ENCODE data around the gene HS6ST3.

Gene HS6ST3

DNA sequence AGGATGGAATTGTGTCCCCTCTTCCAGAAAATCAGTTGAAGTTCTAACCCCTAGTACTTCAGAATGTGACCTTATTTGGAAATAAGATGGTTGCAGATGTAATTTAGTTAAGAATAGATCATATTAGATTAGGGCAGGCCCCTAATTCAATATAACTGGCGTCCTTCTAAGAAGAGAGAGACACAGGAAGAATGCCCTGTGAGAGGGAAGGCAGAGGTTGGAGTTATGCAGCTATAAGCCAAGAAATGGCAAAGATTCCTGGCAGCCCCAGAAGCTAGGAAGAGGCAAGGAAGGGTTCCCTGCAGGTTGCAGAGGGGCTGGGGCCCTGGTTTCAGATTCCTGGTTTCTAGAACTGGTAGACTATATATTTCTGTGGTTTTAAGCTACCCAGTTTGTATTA, 30.0 kb downstream of the HS6ST3 start:
- no peak for DNase-seq
- TF ChIP-seq GATA1 (IDR thresholded peaks at IDR 0.05; ENCODE audit: low read depth, low read length) = no peak
- TF ChIP-seq POLR2A (IDR thresholded peaks at IDR 0.05; ENCODE audit: low read length) = no peak

DNA sequence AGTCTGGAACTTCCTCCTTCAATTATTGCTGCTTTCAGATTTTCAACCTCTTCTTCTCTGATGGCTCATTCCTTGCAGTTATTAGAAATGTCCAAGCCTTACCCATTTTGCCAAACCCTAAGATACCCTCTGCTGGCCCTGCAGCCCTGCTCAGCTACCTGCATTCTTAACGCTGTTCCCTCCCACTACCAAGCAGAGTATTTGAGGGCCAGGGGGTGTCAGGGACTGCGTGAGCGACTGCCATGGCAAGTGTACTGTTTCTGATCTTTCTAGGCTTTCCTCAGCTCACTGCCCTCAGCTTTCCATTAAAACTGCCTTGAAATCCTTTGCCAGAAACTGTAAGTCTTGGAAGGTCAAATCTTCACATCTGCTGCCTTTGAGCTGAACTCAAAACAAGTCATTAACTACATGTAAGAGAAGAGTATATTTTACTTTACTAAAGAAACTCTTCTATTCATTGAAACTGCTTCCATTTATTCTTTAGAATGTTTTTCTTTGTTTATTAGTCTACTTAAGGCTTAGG, 41.0 kb downstream of the HS6ST3 start:
- TF ChIP-seq POLR2A (IDR thresholded peaks at IDR 0.05; ENCODE audit: low read length) (no peak), GATA1 (IDR thresholded peaks at IDR 0.05; ENCODE audit: low read depth, low read length) (no peak)
- DNase-seq = no peak

DNA sequence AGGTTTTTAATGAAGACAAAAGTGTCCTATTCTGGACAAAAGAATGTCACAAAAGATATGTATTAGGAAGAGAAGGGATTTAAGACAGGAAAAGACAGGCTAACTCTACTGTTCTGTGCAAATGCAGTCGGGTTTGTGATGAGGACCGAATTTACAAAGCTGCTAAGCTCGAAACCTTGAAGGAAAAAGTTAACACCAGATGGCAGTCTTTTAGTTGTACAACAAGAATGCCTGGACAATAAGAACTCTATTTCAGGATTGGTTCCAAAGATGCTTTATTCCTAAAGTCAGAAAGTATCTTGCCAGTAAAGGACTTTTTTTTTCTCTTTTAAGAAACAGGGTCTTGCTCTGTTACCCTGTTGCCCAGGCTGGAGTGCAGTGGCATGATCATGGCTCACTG, 51.1 kb downstream of the HS6ST3 start:
- no peak for TF ChIP-seq POLR2A (IDR thresholded peaks at IDR 0.05; ENCODE audit: low read length)
- TF ChIP-seq GATA1 (IDR thresholded peaks at IDR 0.05; ENCODE audit: low read depth, low read length) = no peak
- DNase-seq = peak in 1 of 2 experiments; percentile 5

- DNase-seq = no peak
- TF ChIP-seq GATA1 (IDR thresholded peaks at IDR 0.05; ENCODE audit: low read depth, low read length) (no peak), POLR2A (IDR thresholded peaks at IDR 0.05; ENCODE audit: low read length) (no peak)
Measured at GRCh38 chr13:96159725-96160124, 69.8 kb downstream of the HS6ST3 start.

DNA sequence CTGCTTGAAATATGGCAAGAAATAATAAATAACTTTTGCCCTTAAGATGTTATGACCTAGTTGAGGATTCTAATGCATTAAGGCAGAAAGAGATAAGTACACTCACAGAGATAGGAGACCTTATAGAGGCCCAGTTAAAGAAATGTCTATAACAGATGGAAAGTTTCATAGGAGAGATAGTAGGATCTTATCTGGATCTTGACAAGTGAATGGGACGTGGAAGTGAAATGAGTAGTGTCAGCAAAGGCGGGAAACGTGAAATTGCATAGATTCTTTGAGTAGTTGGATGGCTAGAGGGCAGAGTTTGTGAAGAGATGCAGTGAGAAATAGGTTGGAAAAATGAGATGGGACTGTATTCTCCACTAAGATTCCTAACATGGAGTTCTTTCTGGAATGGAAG, 71.2 kb downstream of the HS6ST3 start:
- DNase-seq = no peak
- TF ChIP-seq POLR2A (IDR thresholded peaks at IDR 0.05; ENCODE audit: low read length) = no peak
- TF ChIP-seq GATA1 (IDR thresholded peaks at IDR 0.05; ENCODE audit: low read depth, low read length) = no peak

DNA sequence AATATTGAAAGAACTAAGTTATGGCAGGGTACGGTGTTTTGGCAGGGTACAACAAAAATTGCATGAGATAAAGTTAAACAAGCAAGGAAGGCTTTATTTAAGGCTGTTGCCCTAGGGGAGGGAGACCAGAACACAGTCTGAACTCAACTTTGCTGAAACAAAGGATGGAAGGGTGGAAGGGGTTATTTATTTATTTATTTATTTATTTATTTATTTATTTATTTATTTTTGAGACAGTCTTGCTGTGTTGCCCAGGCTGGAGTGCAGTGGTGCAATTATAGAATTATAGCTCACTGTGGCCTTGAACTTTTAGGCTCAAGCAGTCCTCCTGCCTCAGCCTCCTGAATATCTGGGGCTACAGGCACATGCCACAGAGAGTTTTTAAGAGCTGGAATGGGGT, 75.9 kb downstream of the HS6ST3 start:
- TF ChIP-seq POLR2A (IDR thresholded peaks at IDR 0.05; ENCODE audit: low read length) = no peak
- TF ChIP-seq GATA1 (IDR thresholded peaks at IDR 0.05; ENCODE audit: low read depth, low read length) = no peak
- DNase-seq = no peak

DNA sequence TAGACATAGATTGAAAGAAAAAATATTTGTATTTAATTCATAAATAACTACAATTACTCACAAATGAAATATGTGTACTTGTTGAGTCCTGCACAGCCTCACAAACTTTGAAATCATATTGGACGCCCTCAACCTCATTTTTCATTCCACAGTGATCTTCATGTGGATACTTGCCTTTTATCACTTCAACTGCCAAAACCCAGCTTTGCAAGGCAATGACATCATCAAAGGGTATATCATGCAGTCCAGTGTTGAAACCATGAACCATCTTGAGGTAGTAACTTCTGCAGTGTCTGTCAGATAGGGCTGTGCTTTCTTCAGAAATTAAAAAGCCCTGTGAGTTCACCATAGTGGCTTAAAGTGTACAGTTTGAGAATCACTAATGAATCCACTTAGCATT, 82.2 kb downstream of the HS6ST3 start:
- no peak for DNase-seq
- no peak for TF ChIP-seq GATA1 (IDR thresholded peaks at IDR 0.05; ENCODE audit: low read depth, low read length)
- no peak for TF ChIP-seq POLR2A (IDR thresholded peaks at IDR 0.05; ENCODE audit: low read length)

- DNase-seq = no peak
- TF ChIP-seq GATA1 (IDR thresholded peaks at IDR 0.05; ENCODE audit: low read depth, low read length) = no peak
- TF ChIP-seq POLR2A (IDR thresholded peaks at IDR 0.05; ENCODE audit: low read length) = no peak
Measured at GRCh38 chr13:96178759-96179158, 88.9 kb downstream of the HS6ST3 start.

DNA sequence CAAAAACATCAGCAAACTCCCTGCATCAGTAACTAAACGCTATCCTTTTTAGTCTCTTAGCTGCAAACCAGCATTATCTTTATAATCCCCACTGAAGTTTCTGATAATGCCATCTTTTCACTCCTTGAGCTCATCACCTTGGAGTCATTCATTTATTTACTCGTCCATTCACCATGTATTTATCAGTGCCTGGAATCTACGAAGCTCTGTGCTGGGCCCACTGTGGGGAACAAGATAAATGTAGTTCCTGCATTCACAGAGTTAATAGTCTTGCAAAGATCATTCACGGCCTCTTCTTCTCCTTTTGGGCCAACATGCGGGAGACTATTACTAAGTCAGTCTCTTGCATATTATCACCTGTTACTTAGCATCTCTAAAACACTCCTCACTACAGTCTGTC, 89.4 kb downstream of the HS6ST3 start:
- TF ChIP-seq POLR2A (IDR thresholded peaks at IDR 0.05; ENCODE audit: low read length) = no peak
- TF ChIP-seq GATA1 (IDR thresholded peaks at IDR 0.05; ENCODE audit: low read depth, low read length) = no peak

GRCh38 chr13:96181911-96182310, 92.0 kb downstream of the HS6ST3 start:
- no peak for DNase-seq
- no peak for TF ChIP-seq GATA1 (IDR thresholded peaks at IDR 0.05; ENCODE audit: low read depth, low read length)
- no peak for TF ChIP-seq POLR2A (IDR thresholded peaks at IDR 0.05; ENCODE audit: low read length)

More for the DNA sequence above, 89.4 kb downstream of the HS6ST3 start:
- no peak for DNase-seq

DNA sequence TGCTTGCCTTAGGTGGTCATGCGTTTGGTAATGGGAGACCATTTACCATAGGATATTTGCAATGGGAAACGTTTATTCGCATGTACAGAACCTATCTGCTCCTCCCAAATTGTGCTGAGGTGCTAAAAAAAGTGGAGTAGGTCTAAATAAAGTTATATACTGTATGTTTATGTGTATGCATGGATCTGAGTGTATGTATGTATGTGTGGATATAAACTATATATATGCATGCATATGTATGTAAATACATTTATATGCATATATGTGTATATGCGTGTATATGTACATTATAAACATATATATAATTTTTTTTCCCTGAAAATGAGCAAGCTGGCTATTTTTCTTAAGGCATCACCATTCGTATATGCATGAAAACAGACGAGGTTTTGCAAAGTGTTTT, 95.9 kb downstream of the HS6ST3 start:
- TF ChIP-seq GATA1 (IDR thresholded peaks at IDR 0.05; ENCODE audit: low read depth, low read length) = no peak
- TF ChIP-seq POLR2A (IDR thresholded peaks at IDR 0.05; ENCODE audit: low read length) = no peak
- no peak for DNase-seq

DNA sequence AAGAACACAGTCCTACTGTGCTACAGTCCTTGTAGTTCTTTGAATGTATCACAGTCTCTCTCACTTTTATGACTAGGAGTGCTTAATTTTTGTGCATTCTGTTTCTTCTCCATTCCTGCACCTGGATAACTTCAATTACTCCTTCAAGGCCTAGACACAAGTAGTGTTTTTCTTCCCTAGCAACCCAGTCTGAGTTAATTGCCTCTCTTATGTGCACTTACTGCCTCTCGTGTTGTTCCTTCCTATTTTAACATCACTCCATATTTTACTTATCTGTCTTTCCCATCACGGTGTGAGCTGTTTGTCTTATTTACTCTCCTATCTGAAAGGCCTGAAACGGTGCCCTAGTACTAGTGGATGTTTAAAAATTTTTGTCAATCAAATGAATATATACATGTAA, 101.5 kb downstream of the HS6ST3 start:
- TF ChIP-seq POLR2A (IDR thresholded peaks at IDR 0.05; ENCODE audit: low read length) = no peak
- TF ChIP-seq GATA1 (IDR thresholded peaks at IDR 0.05; ENCODE audit: low read depth, low read length) = no peak
- DNase-seq = no peak

GRCh38 chr13:96193728-96194310, 103.9 kb downstream of the HS6ST3 start:
- TF ChIP-seq GATA1 (IDR thresholded peaks at IDR 0.05; ENCODE audit: low read depth, low read length) = no peak
- no peak for TF ChIP-seq POLR2A (IDR thresholded peaks at IDR 0.05; ENCODE audit: low read length)
- DNase-seq = no peak

DNA sequence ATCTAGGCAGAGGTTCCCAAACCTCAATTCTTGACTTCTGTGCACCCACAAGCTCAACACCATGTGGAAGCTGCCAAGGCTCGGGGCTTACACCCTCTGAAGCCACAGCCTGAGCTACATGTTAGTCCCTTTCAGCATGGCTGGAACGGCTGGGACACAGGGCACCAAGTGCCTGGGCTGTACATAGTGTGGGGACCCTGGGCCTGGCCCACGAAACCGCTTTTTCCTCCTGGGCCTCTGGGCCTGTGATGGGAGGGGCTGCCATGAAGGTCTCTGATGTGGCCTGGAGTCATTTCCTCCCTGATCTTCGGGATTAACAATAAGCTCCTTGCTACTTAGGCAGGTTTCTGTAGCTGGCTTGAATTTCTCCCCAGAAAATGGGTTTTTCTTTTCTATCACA, 108.1 kb downstream of the HS6ST3 start:
- no peak for DNase-seq

DNA sequence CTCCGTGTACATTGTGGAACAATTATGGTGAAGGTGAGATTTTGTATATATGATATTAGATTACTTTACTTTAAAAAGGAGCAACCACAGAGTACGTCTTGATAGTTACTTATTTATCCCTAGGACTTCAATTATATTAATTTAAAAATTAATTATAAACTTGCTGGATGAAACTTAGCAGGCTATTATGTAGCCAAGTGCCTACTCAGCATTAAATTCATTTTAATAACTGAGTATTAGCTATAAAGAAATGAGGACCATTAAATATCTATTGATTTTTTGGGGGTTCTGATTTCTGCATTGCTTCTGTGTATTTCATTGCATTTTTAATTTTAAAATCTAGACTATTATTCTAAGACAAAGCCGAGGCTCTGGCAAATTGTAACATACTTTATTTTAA, 109.4 kb downstream of the HS6ST3 start:
- DNase-seq = no peak
- TF ChIP-seq GATA1 (IDR thresholded peaks at IDR 0.05; ENCODE audit: low read depth, low read length) = no peak
- TF ChIP-seq POLR2A (IDR thresholded peaks at IDR 0.05; ENCODE audit: low read length) = no peak

More for the DNA sequence above, 108.1 kb downstream of the HS6ST3 start:
- TF ChIP-seq POLR2A (IDR thresholded peaks at IDR 0.05; ENCODE audit: low read length) (no peak), GATA1 (IDR thresholded peaks at IDR 0.05; ENCODE audit: low read depth, low read length) (no peak)
